ENCODE measurements around the gene OCRL. TPM values are rescaled to one million over a fixed set of nuclear protein-coding genes. Genes with fewer than 3 reads are reported as not detected.

Gene OCRL
- total RNA-seq, 1 donor from 2014 or later = 11.9 TPM

GRCh38 chrX:129585167-129585566 lies 45.1 kb downstream of the OCRL start:
- DNase-seq (ENCODE audit: low read depth in 2 of 2) = no peak

- DNase-seq (ENCODE audit: low read depth in 2 of 2) = no peak
Measured at GRCh38 chrX:129585691-129586090, 45.6 kb downstream of the OCRL start.

GRCh38 chrX:129586446-129586845 lies 46.4 kb downstream of the OCRL start:
- DNase-seq (ENCODE audit: low read depth in 2 of 2) = no peak

GRCh38 chrX:129590596-129590995 lies 50.5 kb downstream of the OCRL start:
- no peak for DNase-seq (ENCODE audit: low read depth in 2 of 2)

- DNase-seq (ENCODE audit: low read depth in 2 of 2) = no peak
Measured at GRCh38 chrX:129593137-129593536, 53.1 kb downstream of the OCRL start.

GRCh38 chrX:129594781-129595180 lies 54.7 kb downstream of the OCRL start:
- no peak for DNase-seq (ENCODE audit: low read depth in 2 of 2)

GRCh38 chrX:129596077-129596476 lies 56.0 kb downstream of the OCRL start:
- DNase-seq (ENCODE audit: low read depth in 2 of 2) = no peak

GRCh38 chrX:129597905-129598304 lies 57.8 kb downstream of the OCRL start:
- no peak for DNase-seq (ENCODE audit: low read depth in 2 of 2)

GRCh38 chrX:129599499-129599898 lies 59.4 kb downstream of the OCRL start:
- no peak for DNase-seq (ENCODE audit: low read depth in 2 of 2)

- DNase-seq (ENCODE audit: low read depth in 2 of 2) = no peak
Measured at GRCh38 chrX:129599996-129600395, 59.9 kb downstream of the OCRL start.

GRCh38 chrX:129600981-129601424 lies 60.9 kb downstream of the OCRL start:
- peak; percentile 31 to 48 for DNase-seq (ENCODE audit: low read depth in 2 of 2)

GRCh38 chrX:129606918-129607317 lies 66.9 kb downstream of the OCRL start:
- peak; percentile 57 to 58 for DNase-seq (ENCODE audit: low read depth in 2 of 2)

GRCh38 chrX:129608496-129608895 lies 68.4 kb downstream of the OCRL start:
- DNase-seq (ENCODE audit: low read depth in 2 of 2) = no peak

GRCh38 chrX:129609395-129609794 lies 69.3 kb downstream of the OCRL start:
- peak in 1 of 2 donors; percentile 41 for DNase-seq (ENCODE audit: low read depth in 2 of 2)

GRCh38 chrX:129612396-129612795 lies 72.3 kb downstream of the OCRL start:
- no peak for DNase-seq (ENCODE audit: low read depth in 2 of 2)

GRCh38 chrX:129613596-129613995 lies 73.5 kb downstream of the OCRL start:
- peak in 1 of 2 donors; percentile 72 for DNase-seq (ENCODE audit: low read depth in 2 of 2)

- peak in 1 of 2 donors; percentile 28 for DNase-seq (ENCODE audit: low read depth in 2 of 2)
Measured at GRCh38 chrX:129614481-129615255, 74.6 kb downstream of the OCRL start.

- peak in 1 of 2 donors; percentile 57 for DNase-seq (ENCODE audit: low read depth in 2 of 2)
Measured at GRCh38 chrX:129617420-129617819, 77.4 kb downstream of the OCRL start.

GRCh38 chrX:129618997-129619396 lies 78.9 kb downstream of the OCRL start:
- no peak for DNase-seq (ENCODE audit: low read depth in 2 of 2)

- peak in 1 of 2 donors; percentile 98 for DNase-seq (ENCODE audit: low read depth in 2 of 2)
Measured at GRCh38 chrX:129622757-129623301, 82.8 kb downstream of the OCRL start.

GRCh38 chrX:129626026-129626425 lies 86.0 kb downstream of the OCRL start:
- peak in 1 of 2 donors; percentile 33 for DNase-seq (ENCODE audit: low read depth in 2 of 2)

GRCh38 chrX:129629837-129630236 lies 89.8 kb downstream of the OCRL start:
- no peak for DNase-seq (ENCODE audit: low read depth in 2 of 2)

- DNase-seq (ENCODE audit: low read depth in 2 of 2) = no peak
Measured at GRCh38 chrX:129631849-129632248, 91.8 kb downstream of the OCRL start.

All from lung microvascular endothelial cell (primary cell).